GM13976 (cell line): ENCODE data around the gene SOBP.

ENCODE experiments used
- DNase-seq: peaks from one replicate; pipeline ENCODE4 v3.0.0; 2012; ENCODE audit warnings: low spot score
- in situ Hi-C: fragments of 300-500 bp; cut with MboI; formaldehyde crosslinking; loops from one replicate; pipeline ENCODE4 v1.12.0; 2022; ENCODE audit warnings: low sequenced_read_pairs, mixed read lengths, inconsistent platforms; ENCODE audit not compliant: unreplicated experiment
- TF ChIP-seq, protein P1 (sequence below): IDR thresholded peaks from 2 replicates; pipeline ENCODE4 v1.5.1; 2012; ENCODE audit warnings: borderline replicate concordance, mild to moderate bottlenecking; ENCODE audit not compliant: insufficient read depth; ENCODE audit errors: extremely low read depth, missing control alignments, control extremely low read depth

Gene SOBP

DNA sequence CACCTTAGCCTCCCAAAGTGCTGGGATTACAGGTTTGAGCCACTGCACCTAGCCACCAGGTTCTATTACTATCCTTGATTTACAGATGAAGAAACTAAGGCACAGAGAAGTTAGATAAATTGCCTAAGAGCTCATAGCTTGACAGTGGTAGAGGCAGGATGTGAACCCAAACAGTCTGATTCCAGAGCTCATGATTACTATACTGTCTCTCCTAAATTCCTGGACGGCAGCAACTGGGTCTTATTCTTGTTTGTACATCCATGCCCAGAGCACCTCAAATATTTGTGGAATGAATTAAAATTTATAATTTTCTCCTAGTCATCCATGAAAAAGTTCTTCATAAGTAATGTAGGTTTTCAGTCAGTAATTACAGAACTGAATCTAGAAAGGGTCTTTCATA is 45.6 kb upstream of the SOBP start:
- DNase-seq: no peak
- TF ChIP-seq, protein P1, sequence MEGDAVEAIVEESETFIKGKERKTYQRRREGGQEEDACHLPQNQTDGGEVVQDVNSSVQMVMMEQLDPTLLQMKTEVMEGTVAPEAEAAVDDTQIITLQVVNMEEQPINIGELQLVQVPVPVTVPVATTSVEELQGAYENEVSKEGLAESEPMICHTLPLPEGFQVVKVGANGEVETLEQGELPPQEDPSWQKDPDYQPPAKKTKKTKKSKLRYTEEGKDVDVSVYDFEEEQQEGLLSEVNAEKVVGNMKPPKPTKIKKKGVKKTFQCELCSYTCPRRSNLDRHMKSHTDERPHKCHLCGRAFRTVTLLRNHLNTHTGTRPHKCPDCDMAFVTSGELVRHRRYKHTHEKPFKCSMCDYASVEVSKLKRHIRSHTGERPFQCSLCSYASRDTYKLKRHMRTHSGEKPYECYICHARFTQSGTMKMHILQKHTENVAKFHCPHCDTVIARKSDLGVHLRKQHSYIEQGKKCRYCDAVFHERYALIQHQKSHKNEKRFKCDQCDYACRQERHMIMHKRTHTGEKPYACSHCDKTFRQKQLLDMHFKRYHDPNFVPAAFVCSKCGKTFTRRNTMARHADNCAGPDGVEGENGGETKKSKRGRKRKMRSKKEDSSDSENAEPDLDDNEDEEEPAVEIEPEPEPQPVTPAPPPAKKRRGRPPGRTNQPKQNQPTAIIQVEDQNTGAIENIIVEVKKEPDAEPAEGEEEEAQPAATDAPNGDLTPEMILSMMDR: no peak
- in situ Hi-C loops: no loop called here

GRCh38 chr6:107447663-107448216 is 42.2 kb upstream of the SOBP start:
- in situ Hi-C loops: no loop called here
- no peak for DNase-seq
- TF ChIP-seq, protein P1: no peak

GRCh38 chr6:107448776-107449175 is 41.1 kb upstream of the SOBP start:
- TF ChIP-seq, protein P1: no peak
- no peak for DNase-seq
- in situ Hi-C loops: no loop called here

DNA sequence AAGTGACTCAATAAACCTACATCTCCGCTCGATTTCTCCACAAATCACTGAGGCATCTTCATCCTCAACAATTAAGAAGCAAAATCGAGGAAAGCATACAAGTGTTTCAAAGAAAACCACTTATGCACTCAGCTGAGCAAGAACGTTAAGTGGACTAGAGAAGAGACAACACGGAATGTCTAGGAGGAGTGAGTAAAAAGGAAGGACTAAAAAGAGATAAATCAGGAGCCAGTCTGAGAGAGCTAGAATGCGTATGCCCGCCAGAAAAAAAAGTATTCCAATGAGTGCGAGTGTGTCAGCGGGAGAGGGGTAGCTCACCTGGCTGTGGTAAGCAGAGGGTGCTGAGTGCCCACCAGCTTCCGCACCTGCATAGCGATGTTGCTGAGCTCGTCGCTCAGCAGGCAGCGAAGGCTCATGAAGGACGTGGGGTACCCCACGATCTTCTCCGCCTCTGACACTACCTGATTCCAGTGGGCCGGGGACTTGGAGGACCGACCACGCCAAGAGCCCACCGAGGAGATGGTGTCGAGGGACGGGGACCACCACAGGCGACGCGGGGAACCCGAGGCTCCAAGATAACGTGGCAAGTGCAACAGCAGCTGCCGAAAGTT is 31.1 kb upstream of the SOBP start:
- DNase-seq: peak; percentile 50
- TF ChIP-seq, protein P1: no peak
- in situ Hi-C loops: no loop called here

- DNase-seq: peak; percentile 98
- TF ChIP-seq, protein P1: peak; percentile 41
- in situ Hi-C loops: no loop called here
Observed at GRCh38 chr6:107459283-107460082, 30.4 kb upstream of the SOBP start, which contains the start of gene PDSS2. Gene PDSS2, minus strand, starts transcription at chr6:107459564. Its CDS starts 279 bp downstream, at chr6:107459285.

- TF ChIP-seq, protein P1: no peak
- DNase-seq: no peak
- in situ Hi-C loops: no loop called here
Observed at GRCh38 chr6:107460083-107460631, 29.8 kb upstream of the SOBP start.
